Fibroblast of lung (primary cell): ENCODE data around the gene PRDX2. TPM values are rescaled to one million over a fixed set of nuclear protein-coding genes. Genes with fewer than 3 reads are reported as not detected.
A peak's percentile ranks its signal among the peaks of the same experiment; 100 is the strongest.

ENCODE experiments used
- DNase-seq, 2 donors: peaks; one replicate each; pipeline versions ENCODE4 v3.0.0 to v3.0.0-alpha.2; 2010; ENCODE audit warnings: low read depth in 2 of 2
- H2AFZ ChIP-seq: 2 replicates; pipeline ENCODE4 v1.5.1; 2012; ENCODE audit warnings: low read length, control low read depth, inconsistent platforms
- H3K27ac ChIP-seq: 2 replicates; pipeline ENCODE4 v1.5.1; 2011; ENCODE audit warnings: low read length, control low read depth; ENCODE audit not compliant: insufficient read depth
- H3K27me3 ChIP-seq: 2 replicates; pipeline ENCODE4 v1.5.1; 2011; ENCODE audit warnings: mild to moderate bottlenecking, low read length; ENCODE audit not compliant: control insufficient read depth, insufficient read depth
- H3K36me3 ChIP-seq: 2 replicates; pipeline ENCODE4 v1.5.1; 2011; ENCODE audit warnings: low read length; ENCODE audit not compliant: control insufficient read depth, insufficient read depth
- H3K4me1 ChIP-seq: 2 replicates; pipeline ENCODE4 v1.5.1; 2011; ENCODE audit warnings: low read length; ENCODE audit not compliant: control insufficient read depth, insufficient read depth; ENCODE audit errors: extremely low read depth
- H3K4me2 ChIP-seq: 2 replicates; pipeline ENCODE4 v1.5.1; 2011; ENCODE audit warnings: low read length, control low read depth; ENCODE audit not compliant: insufficient read depth; ENCODE audit errors: extremely low read depth
- H3K4me3 ChIP-seq, 4 experiments: fragments of 200-600 bp in 1 of 4; sonication (generic) in 1 of 4; replicated peaks in 1 of 4; 2 replicates each; pipeline ENCODE4 v1.5.1; 2011 to 2016; ENCODE audit warnings: low read length in 4 of 4, low read depth in 3 of 4, mild to moderate bottlenecking in 3 of 4, control low read depth in 2 of 4, inconsistent platforms in 1 of 4, mixed read lengths in 1 of 4; ENCODE audit not compliant: insufficient read depth in 1 of 4; ENCODE audit errors: control extremely low read depth in 1 of 4
- H3K79me2 ChIP-seq: 2 replicates; pipeline ENCODE4 v1.5.1; 2012; ENCODE audit warnings: mild to moderate bottlenecking, low read length, inconsistent platforms; ENCODE audit not compliant: control insufficient read depth, insufficient read depth
- H3K9ac ChIP-seq: 2 replicates; pipeline ENCODE4 v1.5.1; 2011; ENCODE audit warnings: mild to moderate bottlenecking, low read length, control low read depth; ENCODE audit not compliant: insufficient read depth
- H3K9me3 ChIP-seq: 2 replicates; pipeline ENCODE4 v1.5.1; 2012; ENCODE audit warnings: low read depth, low read length; ENCODE audit not compliant: control insufficient read depth, insufficient read depth
- H4K20me1 ChIP-seq: 2 replicates; pipeline ENCODE4 v1.5.1; 2011; ENCODE audit warnings: low read length; ENCODE audit not compliant: control insufficient read depth, insufficient read depth; ENCODE audit errors: extremely low read depth
- EZH2 ChIP-seq: IDR thresholded peaks from 2 replicates; pipeline ENCODE4 v1.5.1; 2012; ENCODE audit warnings: low read length, control low read depth, mild to moderate bottlenecking; ENCODE audit errors: missing control alignments
- polyA plus RNA-seq, 2 donors: library from polyadenylated mRNA; depleted of rRNA in 1 of 2; stranded (reverse) in 1 of 2; unstranded in 1 of 2; fragments of >200 nt; gene quantifications; 2 replicates each; pipeline ENCODE4 v1.2.1, GENCODE V29; 2011 to 2012; ENCODE audit warnings: missing spikeins in 1 of 2
- total RNA-seq: library from RNA; depleted of rRNA; stranded (reverse); fragments of >200 nt; gene quantifications from 2 replicates; pipeline ENCODE4 v1.2.1, GENCODE V29; 2014
- TF ChIP-seq, protein P1 (sequence below), 2 donors: IDR thresholded peaks in 1 of 2; conservative IDR thresholded peaks in 1 of 2; 1 replicate in 1 of 2; 2 replicates in 1 of 2; pipeline ENCODE4 v1.5.1; 2011 to 2012; ENCODE audit warnings: low read length in 2 of 2, control low read depth in 1 of 2, inconsistent platforms in 1 of 2, low read depth in 1 of 2, mild to moderate bottlenecking in 1 of 2

The PRDX2 gene
- total and polyA plus RNA-seq, 2 donors (not counting 1 experiment from before 2014, with no cell fraction given) = 186 to 228 TPM

DNA sequence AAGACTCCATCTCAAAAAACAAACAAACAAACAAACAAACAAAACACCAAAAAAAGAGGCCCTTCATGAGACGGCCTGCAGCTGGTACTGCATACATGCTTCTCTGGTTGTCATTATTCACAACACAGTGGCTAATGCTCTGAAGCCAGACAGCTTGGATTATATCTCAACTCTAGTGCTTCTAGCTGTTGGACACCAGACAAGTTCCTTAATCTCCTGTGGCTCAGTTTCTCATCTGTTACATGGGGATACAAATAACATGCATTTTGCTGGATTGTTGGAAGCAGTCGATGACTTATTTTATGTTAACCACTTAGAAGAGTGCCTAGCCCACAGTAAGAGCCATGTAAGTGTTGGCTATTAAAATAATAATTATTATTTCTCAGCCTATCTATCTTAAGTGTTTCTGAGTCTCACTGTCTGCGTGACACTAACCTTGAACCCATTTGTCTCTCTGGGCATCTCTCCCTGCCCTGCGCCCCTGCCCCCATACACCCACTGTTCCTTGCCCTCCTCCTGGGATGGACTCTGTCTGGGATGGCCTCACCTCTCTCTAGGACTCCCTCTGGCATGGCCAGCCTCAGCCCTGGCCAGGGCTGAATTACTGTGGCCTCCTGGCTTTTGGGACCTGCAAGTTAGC lies 13.4 kb downstream of the PRDX2 start:
- no peaks in the 10 kb centered on the region for H3K9me3 ChIP-seq
- no peak overlapping the region for H2AFZ ChIP-seq
- no peaks in the 10 kb centered on the region for H4K20me1 ChIP-seq
- TF ChIP-seq, protein P1, sequence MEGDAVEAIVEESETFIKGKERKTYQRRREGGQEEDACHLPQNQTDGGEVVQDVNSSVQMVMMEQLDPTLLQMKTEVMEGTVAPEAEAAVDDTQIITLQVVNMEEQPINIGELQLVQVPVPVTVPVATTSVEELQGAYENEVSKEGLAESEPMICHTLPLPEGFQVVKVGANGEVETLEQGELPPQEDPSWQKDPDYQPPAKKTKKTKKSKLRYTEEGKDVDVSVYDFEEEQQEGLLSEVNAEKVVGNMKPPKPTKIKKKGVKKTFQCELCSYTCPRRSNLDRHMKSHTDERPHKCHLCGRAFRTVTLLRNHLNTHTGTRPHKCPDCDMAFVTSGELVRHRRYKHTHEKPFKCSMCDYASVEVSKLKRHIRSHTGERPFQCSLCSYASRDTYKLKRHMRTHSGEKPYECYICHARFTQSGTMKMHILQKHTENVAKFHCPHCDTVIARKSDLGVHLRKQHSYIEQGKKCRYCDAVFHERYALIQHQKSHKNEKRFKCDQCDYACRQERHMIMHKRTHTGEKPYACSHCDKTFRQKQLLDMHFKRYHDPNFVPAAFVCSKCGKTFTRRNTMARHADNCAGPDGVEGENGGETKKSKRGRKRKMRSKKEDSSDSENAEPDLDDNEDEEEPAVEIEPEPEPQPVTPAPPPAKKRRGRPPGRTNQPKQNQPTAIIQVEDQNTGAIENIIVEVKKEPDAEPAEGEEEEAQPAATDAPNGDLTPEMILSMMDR (conservative IDR thresholded peaks at IDR 0.05 in 1 of 2, IDR thresholded peaks at IDR 0.05 in 1 of 2; ENCODE audit: low read depth in 1 of 2, low read length in 2 of 2) = no peak
- no peak for TF ChIP-seq EZH2
- H3K4me2 ChIP-seq = peak overlapping the region; percentile 72
- peak overlapping the region in 1 of 4 experiments; percentile 96 for H3K4me3 ChIP-seq
- no peaks in the 10 kb centered on the region for H3K27me3 ChIP-seq
- peaks cover 18% of the 10 kb centered on the region for H3K79me2 ChIP-seq
- H3K4me1 ChIP-seq = peaks cover 35% of the 10 kb centered on the region
- H3K27ac ChIP-seq = peak overlapping the region; percentile 97
- peaks cover 2% of the 10 kb centered on the region for H3K36me3 ChIP-seq
- peak overlapping the region; percentile 75 for H3K9ac ChIP-seq
- no peak for DNase-seq

DNA sequence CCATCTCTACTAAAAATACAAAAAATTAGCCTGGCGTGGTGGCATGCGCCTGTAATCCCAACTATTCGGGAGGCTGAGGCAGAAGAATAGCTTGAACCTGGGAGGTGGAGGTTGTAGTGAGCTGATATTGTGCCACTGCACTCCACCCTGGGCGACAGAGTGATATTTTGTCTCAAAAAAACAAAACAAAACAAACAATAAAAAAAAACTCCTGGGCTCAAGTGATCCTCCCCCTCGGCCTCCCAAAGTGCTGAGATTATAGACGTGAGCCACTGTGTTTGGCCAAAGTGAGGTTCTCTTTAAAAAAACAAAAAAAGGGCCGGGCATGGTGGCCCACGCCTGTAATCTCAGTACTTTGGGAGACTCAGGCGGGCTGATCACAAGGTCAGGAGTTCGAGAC lies 14.1 kb downstream of the PRDX2 start:
- Histone ChIP-seq H4K20me1 (no peaks in the 10 kb centered on the region), H3K27me3 (no peaks in the 10 kb centered on the region), H3K36me3 (no peaks in the 10 kb centered on the region), H3K27ac (no peak overlapping the region), H3K4me2 (no peak overlapping the region), H3K4me1 (peaks cover 37% of the 10 kb centered on the region), H3K79me2 (peaks cover 11% of the 10 kb centered on the region), H2AFZ (no peak overlapping the region), H3K4me3 (no peak overlapping the region), H3K9ac (no peak overlapping the region), H3K9me3 (no peaks in the 10 kb centered on the region)
- no peak for TF ChIP-seq EZH2
- TF ChIP-seq, protein P1 (conservative IDR thresholded peaks at IDR 0.05 in 1 of 2, IDR thresholded peaks at IDR 0.05 in 1 of 2; ENCODE audit: low read depth in 1 of 2, low read length in 2 of 2) = no peak
- no peak for DNase-seq

DNA sequence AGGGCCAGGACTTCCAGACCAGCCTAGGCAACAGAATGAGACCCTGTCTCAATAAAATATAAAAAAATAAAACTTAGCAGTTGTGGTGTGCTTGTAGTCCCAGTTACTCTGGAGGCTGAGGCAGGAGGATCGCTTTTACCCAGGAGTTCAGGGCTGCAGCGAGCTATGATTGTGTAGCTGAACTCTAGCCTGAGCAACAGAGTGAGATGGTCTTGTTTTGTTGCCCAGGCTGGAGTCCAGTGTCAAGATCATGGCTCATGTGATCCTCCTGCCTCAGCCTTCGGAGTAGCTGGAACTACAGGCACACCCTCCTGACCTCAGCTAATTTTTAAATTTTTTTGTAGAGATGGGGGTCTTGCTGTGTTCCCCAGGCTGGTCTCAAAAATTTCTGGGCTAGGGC lies 14.6 kb downstream of the PRDX2 start:
- Histone ChIP-seq H3K4me3 (no peak overlapping the region), H3K9ac (no peak overlapping the region), H3K79me2 (peaks cover 6% of the 10 kb centered on the region), H2AFZ (no peak overlapping the region), H3K4me1 (peaks cover 42% of the 10 kb centered on the region), H4K20me1 (no peaks in the 10 kb centered on the region), H3K9me3 (no peaks in the 10 kb centered on the region), H3K27me3 (no peaks in the 10 kb centered on the region), H3K36me3 (no peaks in the 10 kb centered on the region), H3K4me2 (no peak overlapping the region), H3K27ac (no peak overlapping the region)
- TF ChIP-seq, protein P1 (conservative IDR thresholded peaks at IDR 0.05 in 1 of 2, IDR thresholded peaks at IDR 0.05 in 1 of 2; ENCODE audit: low read depth in 1 of 2, low read length in 2 of 2) = no peak
- no peak for TF ChIP-seq EZH2
- no peak for DNase-seq
